Thyroid gland (tissue), 4 donors: Measurements from ENCODE around the gene NOM1.

Experiments used
- POLR2A ChIP-seq, 2 donors: fragments of 450-650 bp; IDR thresholded peaks; one replicate each; pipeline ENCODE4 v1.6.1; 2017; ENCODE audit warnings: antibody characterized with exemption in 2 of 2, mild to moderate bottlenecking in 2 of 2, moderate library complexity in 1 of 2
- TF ChIP-seq, protein P1 (sequence below), 6 experiments: fragments of 200-600 bp in 3 of 6; fragments of 450-650 bp in 3 of 6; sonication (generic) in 3 of 6; IDR thresholded peaks; one replicate each; pipeline ENCODE4 v1.5.1; 2016 to 2019; ENCODE audit warnings: antibody characterized with exemption in 6 of 6, mild to moderate bottlenecking in 2 of 6, inconsistent platforms in 1 of 6, moderate library complexity in 1 of 6

DNA sequence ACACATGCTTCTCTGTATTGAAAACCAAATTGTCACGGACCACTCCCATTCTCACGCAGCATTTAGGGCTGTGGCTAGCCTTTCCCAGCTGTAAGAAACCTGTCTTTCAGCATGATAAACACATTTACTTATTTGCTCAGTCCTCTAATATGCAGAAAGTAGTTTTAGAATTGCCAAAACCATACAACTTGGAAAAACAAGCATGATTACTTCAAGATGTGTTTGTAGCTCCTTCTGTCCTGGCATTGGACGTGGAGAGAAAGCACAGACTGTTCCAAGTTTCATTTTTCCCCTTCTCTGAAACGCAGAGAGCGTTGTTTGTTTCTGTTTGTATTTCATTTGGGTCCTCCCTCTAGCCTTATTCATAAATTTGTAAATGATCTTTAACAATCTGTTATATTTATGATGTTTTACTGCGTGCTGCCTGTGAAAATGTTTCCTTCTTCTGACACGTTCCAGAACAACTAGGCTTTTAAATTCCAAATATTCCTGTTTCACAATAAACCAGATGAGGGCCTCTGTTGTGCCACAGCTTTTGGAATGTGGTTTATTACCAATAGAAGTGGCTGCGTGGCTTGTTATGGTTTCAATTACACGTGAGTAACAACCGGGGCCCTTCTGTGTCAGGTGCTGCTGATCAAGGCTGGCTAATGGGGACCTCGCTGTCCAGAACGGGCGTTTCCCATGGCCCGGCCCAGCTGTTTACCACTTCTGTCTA, 34.8 kb downstream of the NOM1 start:
- TF ChIP-seq, protein P1, sequence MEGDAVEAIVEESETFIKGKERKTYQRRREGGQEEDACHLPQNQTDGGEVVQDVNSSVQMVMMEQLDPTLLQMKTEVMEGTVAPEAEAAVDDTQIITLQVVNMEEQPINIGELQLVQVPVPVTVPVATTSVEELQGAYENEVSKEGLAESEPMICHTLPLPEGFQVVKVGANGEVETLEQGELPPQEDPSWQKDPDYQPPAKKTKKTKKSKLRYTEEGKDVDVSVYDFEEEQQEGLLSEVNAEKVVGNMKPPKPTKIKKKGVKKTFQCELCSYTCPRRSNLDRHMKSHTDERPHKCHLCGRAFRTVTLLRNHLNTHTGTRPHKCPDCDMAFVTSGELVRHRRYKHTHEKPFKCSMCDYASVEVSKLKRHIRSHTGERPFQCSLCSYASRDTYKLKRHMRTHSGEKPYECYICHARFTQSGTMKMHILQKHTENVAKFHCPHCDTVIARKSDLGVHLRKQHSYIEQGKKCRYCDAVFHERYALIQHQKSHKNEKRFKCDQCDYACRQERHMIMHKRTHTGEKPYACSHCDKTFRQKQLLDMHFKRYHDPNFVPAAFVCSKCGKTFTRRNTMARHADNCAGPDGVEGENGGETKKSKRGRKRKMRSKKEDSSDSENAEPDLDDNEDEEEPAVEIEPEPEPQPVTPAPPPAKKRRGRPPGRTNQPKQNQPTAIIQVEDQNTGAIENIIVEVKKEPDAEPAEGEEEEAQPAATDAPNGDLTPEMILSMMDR (IDR thresholded peaks at IDR 0.05) = no peak
- TF ChIP-seq POLR2A (IDR thresholded peaks at IDR 0.05) = no peak
